GM19035 (cell line): ENCODE measurements around the gene PRDM8.
A peak's percentile ranks its signal among the peaks of the same experiment; 100 is the strongest.

Source experiments
- ATAC-seq: cut with Tn5 transposase; IDR thresholded peaks from one replicate; pipeline ENCODE4 v1.9.1; 2021; ENCODE audit not compliant: unreplicated experiment

PRDM8 gene

DNA sequence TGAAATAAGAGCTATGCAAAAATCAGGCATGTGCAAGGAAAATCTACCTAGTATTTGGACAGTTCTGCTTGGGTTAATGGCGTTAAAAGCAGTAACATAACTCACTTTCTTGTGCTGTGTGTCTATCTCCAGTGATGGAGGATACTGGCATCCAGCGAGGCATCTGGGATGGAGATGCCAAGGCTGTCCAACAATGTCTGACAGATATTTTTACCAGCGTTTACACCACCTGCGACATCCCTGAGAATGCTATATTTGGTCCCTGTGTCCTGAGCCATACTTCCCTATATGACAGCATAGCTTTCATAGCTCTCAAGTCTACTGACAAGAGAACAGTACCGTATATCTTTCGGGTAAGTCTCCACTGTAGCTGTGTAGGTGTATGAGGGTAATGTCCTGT lies 2.6 kb downstream of the PRDM8 start:
- ATAC-seq: no peak

DNA sequence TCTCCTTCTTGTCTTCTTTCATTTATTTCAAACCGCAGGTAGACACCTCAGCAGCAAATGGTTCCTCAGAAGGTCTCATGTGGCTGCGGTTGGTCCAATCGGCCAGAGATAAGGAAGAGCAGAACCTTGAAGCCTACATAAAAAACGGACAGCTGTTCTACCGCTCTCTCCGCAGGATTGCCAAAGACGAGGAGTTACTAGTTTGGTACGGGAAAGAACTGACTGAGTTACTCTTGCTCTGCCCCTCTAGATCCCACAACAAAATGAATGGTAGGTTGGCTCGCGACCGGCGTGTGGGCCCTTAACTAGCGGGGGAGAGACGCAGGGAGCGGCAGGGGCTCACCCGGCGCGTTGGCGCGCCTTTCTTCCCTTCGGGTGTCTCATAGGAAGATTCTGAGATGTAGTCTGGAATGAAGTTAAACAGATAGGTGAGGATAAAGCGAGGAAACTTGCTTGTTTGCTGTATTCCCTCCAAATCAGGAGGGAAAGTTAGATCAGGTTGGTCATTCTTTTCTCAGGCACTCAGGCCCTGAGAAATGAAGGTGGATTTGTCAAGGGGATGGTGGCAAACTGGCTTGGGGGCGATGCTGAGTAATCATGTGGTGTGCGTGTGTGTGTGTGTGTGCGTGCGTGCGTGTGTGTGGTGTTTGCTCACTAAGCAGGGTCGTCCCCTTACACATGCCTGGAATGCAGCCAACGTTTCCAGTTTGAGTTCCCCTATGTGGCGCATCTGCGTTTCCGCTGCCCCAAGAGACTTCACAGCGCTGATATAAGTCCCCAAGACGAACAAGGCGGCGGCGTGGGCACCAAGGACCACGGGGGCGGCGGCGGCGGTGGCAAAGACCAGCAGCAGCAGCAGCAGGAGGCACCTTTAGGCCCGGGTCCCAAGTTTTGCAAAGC lies 4.2 kb downstream of the PRDM8 start:
- peak; percentile 1 for ATAC-seq

DNA sequence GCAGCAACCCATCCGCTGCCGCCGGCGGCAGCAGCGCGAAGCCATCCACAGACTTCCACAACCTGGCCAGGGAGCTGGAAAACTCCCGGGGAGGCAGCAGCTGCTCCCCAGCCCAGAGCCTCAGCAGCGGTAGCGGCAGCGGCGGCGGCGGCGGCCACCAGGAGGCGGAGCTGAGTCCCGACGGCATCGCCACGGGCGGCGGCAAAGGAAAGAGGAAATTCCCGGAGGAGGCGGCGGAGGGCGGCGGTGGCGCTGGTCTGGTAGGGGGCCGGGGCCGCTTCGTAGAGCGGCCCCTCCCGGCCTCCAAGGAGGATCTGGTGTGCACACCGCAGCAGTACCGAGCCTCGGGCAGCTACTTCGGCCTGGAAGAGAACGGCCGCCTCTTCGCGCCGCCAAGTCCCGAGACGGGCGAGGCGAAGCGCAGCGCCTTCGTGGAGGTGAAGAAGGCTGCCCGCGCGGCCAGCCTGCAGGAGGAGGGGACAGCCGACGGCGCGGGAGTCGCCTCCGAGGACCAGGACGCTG lies 4.9 kb downstream of the PRDM8 start:
- ATAC-seq: peak; percentile 76

DNA sequence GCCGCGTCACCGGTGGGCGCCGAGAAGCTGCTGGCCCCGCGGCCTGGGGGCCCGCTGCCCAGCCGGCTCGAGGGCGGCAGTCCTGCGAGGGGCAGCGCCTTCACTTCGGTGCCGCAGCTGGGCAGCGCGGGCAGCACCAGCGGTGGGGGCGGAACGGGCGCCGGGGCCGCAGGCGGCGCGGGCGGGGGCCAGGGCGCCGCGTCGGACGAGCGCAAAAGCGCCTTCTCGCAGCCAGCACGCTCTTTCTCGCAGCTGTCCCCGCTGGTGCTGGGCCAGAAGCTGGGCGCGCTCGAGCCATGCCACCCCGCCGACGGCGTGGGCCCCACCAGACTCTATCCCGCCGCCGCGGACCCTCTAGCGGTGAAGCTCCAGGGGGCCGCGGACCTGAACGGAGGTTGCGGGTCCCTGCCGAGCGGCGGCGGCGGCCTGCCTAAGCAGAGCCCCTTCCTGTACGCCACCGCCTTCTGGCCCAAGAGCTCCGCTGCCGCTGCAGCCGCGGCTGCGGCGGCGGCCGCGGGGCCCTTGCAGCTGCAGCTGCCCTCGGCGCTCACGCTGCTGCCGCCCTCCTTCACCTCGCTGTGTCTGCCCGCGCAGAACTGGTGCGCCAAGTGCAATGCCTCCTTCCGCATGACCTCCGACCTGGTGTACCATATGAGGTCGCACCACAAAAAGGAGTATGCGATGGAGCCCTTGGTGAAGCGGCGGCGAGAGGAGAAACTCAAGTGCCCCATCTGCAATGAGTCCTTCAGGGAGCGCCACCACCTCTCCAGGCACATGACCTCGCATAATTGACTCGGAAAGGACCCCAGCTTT lies 5.6 kb downstream of the PRDM8 start:
- ATAC-seq: peak; percentile 57

DNA sequence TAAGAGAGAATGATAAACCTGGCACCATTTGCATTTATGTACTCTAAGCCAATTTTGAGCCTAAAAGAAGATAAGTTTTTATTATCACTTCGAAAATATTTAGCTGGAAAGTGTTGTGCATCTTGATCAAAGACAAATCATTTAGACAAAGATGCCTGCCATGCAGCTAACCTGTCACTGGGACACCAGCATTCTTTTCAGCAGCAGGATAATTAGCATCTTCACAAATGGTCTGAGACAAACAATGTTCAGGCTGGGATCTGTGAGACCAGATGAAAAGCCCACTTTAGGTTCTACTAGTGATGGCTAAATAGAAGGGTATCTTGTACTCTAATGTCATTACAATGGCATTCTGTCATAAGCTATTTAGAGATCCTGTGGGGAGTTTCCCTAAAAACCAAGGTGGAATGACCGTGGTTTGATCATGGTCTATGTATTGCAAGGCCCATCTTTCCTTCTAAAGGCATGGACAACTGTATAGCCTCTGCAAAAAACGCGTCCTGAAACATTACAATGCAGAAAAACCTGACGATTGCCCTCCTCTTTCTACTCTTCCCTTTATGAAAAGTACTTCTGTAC lies 7.2 kb downstream of the PRDM8 start:
- no peak for ATAC-seq

DNA sequence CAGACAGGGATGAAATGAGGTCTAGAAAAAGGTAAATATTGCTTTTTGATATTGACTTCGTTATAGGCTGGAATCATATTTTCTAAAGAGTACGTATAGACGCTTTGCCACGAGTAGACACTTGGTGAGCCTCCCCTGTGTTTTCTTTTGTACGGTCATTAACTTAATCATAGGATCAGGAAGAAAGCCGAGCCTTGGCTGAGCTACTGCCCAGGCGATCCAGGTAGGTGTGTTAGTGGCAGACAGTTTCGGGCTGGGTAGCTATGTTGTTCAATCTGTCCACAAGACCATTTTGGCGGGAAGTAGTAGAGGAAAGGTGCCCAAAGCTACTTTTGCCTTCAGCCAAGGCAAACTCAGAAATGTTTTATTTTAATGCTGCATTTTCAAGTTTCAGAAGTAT lies 8.8 kb downstream of the PRDM8 start:
- no peak for ATAC-seq

DNA sequence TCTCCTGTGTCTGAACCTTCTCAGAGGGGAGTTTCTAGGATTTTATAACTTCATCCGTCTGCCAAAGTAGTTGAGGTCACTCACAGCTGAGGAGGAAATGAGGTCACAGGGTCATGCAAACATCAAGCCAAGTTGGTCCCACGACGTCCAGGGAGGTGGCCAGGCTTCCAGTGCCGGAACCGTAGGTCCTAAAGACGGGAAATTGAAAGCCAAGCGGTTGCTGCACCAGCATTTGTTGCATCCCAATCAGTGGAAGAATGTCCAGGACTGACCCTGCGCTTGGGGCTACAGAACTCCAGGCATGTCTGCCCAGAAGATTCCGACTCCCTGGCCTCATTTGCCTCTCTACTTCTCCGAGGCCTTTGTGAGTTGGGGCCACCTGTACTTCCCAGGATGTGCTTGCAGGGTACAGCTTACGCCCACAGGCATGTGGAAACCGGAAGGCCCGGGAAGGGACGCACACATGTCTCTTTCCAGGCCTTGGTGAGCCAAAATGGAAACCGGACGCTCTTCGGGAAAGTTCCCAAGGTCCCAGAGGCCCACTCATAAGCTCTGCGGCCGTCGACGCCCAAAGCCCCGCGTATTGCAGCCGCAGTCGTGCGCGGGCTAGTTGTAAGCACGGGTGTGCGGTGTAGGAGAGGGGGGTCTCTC lies 9.3 kb downstream of the PRDM8 start:
- ATAC-seq: no peak

DNA sequence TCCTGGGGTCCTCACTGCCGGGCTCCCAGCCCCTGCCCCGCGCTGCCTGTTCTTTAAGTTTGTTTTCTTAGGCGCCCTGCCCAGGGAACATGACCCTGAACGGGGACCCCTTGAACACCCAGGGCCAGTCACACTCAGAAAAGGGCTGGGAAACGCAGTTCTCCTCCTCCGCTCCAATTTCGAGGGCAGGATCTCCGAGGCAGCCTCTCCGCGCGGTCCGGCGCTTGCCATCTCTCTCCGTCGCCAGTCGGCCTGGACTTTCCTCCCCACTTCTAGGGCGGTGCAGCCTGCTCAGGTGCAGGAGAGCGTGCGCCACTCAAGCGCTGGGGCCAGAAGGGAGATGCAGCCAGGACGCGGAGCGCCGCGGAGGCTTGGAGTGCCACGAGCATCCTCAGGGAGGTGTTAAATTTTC lies 9.9 kb downstream of the PRDM8 start:
- no peak for ATAC-seq

DNA sequence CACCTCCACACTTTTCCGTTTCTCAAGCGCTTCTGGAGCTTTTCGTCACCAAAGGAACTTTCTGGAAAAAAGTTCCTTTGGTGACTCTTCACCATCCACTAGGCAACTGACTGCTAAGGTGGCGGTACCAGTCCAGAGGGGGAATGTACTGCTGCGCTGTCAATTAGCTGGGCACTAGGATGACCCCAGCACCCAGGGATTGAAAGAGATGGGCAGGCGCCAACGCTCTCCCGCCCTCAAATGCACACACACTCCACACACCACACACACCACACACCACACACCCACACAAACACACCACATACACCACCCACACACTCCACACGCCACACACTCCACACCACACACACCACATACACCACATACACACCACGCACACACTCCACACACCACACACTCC lies 10.4 kb downstream of the PRDM8 start:
- no peak for ATAC-seq

DNA sequence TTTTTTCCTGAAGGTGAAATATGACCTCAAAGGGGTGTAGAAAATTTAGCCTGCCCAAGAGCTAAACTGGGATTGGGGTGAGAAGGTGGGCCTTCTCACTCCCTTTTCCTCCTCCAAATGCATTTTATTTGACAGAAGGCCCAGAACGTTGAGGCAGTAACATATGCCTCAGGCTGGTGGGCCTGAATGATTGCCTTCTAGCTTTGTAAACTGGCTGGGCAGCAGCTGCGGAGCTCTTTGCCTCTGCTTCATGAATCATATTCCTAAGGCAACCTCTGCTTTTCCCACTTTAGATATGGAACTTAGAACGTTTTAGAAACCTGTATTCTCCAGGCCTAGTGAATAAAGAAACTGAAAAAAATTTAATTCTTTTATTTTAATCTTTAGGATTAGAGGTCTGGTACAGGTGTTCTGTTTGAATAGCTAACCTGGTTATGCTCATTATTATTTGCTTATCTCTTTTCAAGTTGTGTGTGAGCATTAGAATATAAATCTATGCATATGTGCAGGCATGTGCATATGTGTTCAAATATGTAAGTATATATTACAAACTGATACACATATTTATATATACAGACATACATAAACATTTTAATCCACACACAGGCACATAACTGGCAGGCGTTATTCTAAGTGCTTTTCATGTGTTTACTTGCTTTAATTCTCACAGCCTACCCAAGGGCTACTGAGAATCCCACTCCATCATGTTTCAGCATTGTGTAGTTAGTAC lies 11.5 kb downstream of the PRDM8 start:
- no peak for ATAC-seq

DNA sequence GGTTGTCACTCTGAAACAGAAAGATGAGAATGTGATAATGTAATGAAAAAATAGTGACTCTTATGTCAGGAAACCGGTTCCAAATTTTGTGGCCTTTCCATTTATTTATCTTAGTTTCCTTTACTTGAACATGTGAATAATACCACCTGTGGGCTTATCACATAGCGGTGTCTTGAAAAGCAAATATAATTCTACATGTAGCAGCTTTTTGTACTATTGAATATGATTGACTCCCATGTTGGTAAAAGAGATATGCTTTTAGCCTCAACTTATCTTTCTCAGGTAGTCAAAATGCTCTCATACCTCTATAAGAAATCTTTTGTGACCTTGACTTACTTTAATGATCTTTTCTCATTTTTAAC lies 12.0 kb downstream of the PRDM8 start:
- ATAC-seq: no peak

DNA sequence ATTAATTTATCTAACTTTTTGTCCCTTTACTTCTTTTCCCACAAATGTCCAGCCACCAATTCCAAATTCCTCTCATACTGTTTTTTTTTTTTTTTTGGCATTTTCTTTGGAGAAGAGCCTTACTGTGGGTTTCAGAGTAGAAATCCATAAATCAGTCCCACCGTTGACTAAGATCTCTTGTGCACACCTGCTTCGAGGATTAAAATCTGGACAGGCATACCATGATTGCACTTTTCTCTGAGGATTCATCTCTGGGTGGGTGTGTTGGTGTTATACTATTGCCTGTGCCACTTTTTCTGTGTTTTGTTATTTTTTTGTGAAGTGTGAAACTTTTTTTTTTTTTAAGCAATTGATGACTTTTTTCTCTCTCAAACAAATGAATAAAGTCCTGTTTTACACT lies 13.2 kb downstream of the PRDM8 start:
- ATAC-seq: no peak

DNA sequence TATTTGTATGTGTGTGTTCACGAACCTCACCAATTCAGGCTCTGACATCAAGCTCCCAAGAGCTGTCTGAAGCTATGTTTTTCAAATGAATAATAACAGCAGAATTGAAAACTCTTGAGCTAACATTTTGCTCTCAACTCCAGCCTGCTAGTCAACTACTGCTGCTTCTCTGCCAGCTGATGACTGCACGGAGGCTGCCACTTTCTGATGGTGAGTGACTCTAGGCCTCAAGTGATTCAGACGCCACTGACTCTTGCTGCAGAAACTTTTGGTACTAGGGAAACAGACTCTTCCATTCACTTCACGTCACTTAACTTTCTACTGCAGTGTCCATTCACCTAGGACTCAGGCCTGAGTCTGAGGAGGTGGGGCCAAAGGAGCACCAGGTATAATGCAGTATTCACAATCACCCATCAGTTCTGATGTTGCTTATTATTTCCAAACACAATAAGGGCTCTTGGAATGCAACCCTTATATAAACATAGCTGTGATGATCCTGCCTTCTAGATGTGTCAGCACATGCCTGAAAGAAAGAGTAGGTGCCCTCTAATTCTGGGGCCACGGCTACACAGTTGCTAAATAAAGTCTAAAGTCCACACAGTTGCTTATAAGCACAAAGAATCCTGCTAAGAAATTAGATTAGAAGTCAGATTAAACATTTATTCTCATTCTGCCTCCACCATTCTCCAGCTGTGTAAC lies 16.0 kb downstream of the PRDM8 start:
- ATAC-seq: no peak

DNA sequence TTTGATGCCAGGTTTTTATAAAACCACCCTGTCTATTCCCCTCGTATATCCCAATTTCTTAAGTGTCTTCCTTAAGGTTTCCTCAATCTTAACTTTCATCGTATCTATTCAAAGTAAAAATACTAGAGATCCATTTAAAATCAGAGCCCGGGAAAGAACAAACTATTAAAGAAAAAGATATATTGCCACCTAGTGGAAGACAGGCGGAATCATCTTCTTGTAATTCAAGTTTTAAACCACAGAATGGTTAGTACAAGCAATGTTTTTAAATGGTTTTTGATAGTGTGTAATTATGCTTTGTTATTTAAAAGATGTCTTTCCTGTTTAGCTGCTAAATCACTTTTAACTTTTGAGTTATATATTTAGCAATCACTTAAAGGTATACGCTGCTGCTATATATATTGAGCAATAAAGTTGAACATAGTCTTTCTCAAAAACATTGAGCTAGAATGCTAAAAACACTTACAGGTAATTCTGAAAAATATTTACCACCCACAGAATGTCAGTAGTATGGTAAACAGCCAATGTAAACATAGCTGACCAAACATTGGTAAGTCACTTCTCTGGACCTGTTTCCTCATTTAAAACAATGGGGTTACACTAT lies 18.2 kb downstream of the PRDM8 start:
- ATAC-seq: no peak

DNA sequence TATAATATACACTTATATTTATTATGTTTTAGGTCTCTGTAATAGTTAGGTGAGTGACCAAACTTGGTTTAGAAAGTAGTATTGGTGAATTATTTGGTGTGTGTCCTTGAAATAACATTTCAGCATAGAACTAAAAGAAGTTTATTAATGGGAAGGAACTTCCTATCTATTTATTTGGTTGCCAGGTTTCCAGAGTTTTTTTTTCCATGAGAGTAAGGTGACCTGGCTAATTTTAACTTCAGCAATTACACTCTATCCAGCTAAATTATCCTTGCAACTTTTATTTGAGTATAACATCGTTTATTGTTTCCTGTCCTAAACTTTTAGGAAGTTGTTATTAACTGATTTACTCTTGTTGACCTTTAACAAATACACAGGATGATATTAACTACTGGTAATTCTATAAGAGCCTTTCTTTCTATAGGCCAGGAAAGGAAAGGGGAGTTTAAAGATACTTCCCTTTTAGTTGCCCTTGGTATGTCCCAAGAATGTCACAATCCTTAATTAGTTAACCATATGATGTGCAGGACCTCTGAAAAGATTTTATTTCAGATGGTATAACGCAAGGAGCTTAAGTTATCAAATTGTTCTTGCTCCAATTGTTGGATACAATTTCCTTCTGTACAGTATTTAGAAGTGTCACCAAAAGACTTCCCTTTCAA lies 18.9 kb downstream of the PRDM8 start:
- ATAC-seq: no peak

DNA sequence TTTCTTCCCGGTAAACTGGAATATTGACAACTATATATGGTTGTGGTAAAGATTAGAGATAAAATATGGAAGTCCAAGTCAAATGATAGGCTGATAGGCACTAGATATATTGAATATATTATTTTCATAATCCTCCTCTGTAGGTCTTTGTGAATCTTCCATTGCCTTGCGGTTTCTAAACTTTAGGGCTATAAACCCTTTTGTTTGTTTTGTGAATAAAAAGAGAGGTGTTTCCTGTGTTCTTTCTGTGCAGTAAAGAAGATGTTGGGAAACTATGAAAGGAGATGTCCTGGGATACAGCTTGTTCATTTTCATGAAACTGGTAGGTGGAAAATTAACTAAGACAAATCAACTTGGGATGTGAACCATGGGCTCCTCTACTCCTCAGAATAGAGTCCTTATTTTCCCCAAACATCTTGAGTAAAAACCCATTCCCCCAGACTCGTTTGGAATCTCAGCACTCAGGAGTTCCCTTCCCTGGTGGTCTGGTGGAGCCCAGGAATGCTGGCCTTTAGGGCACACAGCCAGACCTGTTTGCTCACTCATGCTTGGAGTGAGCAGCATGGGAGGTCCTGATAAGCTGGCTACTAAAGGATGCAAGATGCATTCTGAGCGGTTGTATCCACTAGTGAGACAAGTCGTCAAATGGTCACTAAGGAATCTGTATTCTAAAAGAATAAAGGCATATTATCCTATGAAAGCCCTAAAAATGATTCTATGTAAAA lies 22.2 kb downstream of the PRDM8 start:
- no peak for ATAC-seq

DNA sequence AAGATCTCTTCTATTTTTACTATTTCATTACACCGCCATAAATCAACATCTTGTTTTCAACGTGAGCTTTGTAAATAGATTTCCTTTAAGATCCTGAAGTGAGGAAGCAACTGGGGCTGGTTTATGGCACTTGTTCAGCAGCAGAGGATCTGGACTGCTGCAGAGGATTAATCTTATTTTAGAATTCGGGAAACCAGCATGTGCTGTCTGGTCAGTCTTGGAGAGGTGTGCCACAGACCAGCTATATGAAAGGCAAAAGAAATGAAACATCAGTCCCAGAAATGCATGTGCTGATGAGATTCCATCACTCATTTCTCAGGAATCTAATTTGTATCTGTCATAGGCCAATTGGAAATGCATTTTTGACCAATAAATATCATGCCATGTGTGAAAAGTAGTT lies 23.4 kb downstream of the PRDM8 start:
- ATAC-seq: no peak

DNA sequence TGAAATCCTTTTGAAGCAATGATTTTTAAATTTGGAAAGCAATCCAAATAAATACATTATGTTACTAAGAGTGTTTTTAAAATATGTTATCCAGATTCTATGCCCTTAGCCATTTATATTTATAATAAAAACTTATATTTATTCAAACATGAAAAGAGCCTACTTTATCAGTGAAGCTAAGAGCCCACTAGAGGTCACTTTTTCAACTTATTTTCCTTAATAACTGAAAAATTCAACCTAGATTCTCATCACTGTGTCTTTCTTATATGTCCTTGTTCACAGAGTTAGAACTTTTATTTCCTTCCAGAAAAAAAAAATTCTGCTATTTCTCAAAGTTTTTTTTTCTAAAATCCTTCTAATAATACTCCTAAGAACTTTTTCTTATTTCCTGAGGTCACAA lies 23.9 kb downstream of the PRDM8 start:
- no peak for ATAC-seq
